ENCODE results near the gene FRMPD2.

FRMPD2 gene

GRCh38 chr10:48274636-48275035, at the start of gene FRMPD2:
Gene FRMPD2 (minus strand): TSS chr10:48274696. CDS start chr10:48274567, 129 bp downstream.
- DNase-seq = no peak

GRCh38 chr10:48322017-48322416, 47.5 kb upstream of the FRMPD2 start:
- DNase-seq = no peak

DNA sequence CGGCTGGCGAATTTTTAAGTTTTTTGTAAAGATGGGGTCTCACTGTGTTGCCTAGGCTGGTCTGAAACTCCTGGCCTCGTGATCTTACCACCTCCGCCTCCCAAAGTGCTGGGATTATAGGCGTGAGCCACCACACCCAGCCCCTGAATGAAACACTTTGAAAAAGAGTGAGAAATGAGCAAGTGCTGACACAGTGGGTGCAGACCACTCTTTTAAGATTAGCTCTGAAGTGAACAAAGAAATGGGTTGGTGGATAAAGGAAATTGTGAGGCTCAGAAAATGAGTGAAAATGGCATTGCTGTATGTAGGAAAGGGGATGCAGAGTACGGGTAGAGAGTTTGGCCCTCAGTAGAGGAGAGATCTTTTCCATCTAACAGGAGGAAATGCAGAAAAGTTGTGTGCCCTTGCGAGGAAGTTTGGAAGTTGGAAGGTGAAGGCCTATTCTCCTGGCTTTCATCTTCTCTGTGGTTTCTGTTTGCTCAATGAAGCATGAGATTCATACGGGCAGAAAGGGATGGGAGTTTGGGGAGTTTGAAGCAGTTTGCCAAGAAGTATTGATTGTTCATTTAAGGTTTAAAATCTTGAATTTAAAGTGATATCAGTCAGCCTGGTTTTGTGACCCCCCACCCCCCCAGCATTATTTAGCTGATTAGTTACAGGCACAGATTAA, 43.0 kb upstream of the FRMPD2 start:
- DNase-seq = no peak

GRCh38 chr10:48316236-48316635, 41.7 kb upstream of the FRMPD2 start:
- DNase-seq = no peak

- no peak for DNase-seq
These were observed 39.6 kb upstream of the FRMPD2 start for GRCh38 chr10:48314107-48314506.

DNA sequence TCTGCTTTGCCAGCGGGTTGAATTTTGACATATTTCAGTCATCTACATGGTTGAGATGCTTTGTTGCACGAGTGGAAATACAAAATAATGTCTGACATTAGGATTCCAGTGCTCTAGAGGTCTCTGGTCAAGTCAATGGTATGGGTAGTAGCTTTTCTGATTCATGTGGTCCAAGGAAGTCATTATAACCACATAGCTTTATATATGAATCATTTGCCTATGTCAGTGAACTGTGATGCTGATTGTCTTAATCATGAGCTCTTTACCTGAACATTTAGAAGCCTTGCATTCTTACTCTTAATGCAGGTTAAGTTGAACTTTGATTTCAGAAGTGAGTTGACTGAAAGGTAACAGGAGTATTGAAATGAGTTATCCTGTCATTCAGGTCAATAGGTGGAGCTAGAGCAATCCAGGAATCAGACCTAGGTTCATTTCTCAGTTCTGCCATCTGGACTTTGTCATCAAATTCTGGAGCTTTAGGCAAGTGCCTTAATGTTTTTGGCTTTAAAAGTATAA, 35.3 kb upstream of the FRMPD2 start:
- DNase-seq = no peak

DNA sequence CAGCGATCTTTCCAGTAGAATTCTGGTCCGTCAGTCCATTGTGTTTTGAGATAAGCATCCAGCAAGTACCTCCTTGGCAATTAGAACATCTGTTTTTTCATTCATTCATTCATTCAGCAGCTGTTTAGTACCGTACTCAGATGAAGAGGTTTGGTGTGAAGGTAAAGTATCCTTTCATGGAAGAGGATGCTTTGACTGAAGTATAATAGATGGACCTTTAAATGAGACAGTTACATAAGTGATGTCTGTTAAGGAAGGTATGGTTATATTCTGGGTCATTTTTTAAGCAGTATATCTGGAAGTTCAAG, 33.2 kb upstream of the FRMPD2 start:
- DNase-seq = no peak

DNA sequence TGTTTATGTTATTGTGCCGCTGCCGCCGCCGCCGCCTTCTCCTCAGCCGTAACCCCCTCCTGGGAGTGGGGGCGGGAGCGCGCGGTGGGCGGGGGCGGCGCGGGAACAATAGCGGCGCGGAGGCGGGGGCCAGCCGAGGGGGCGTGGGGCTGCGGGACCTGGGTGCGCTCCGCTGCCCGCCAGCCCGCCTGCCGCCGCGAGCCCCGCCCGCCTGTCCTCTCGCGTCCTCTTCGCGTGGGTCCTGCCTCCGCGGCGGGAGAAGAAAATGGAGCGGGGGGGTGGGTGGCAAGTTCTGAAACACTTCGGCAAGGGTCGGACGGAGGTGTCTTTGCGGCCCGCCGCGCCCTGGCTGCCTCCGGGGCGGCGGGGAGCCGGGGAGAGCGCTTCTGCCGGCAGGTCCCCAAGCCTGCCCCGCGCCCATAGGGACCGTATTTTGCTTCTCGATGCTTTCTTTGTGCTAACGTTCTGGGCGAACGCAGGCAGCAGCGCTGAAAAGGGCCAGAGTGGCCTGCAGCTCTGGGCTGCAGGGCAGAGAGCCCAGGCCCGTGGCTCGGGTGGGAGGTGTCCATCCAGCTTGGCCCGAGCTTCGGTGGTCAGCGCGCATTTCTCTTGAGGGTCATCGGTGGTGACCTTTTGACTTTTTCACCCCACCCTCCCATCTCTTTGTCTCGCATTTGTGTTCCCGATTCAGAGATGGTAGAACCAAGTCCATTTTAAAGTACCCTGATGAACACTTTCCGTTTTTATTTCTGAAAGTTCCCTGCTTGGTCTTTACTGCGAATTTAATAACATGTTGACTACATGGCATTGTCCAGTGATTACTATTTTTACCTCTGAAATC, 32.6 kb upstream of the FRMPD2 start:
- peak; percentile 77 for DNase-seq

DNA sequence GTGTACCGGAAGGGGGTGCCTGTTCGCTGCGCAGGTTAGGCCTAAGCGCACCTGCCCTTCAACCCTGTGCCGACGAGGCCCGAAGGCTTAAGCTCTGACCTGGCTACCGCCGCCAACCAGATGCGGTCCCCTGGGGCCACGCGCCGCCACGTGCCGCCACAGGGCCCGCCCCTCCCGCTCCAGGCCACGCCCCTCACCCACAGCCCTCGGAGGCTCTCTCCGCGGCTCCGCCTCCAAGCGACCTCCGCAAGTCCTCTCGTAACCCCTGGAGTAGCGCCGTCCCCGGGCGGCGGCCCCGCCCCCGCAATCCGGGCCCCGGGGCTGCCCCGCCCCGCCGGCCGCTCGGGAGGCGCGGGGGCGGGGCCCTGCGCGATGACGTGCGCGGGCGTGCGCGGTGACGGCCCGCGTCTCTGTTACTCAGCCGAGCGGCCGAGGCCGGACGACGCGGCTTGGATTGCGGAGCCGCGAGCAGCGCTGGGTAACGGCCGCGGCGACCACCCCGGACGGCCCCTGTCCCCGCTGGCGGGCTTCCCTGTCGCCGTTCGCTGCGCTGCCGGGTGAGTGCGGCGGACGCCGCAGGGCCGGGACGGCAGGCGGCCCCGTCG, 31.9 kb upstream of the FRMPD2 start, which contains the start of gene MAPK8:
MAPK8 (plus strand) TSS at position 413 of the 605 bp plus-strand sequence. CDS start 94,984 bp downstream, outside the sequence.
- DNase-seq = peak; percentile 97

- no peak for DNase-seq
These were observed 31.4 kb upstream of the FRMPD2 start for GRCh38 chr10:48305905-48306264.

- DNase-seq = no peak
These were observed 28.3 kb upstream of the FRMPD2 start for GRCh38 chr10:48302515-48303476.

- no peak for DNase-seq
These were observed 26.1 kb upstream of the FRMPD2 start for GRCh38 chr10:48300556-48300955.

- DNase-seq = no peak
These were observed 25.2 kb upstream of the FRMPD2 start for GRCh38 chr10:48299692-48300091.

DNA sequence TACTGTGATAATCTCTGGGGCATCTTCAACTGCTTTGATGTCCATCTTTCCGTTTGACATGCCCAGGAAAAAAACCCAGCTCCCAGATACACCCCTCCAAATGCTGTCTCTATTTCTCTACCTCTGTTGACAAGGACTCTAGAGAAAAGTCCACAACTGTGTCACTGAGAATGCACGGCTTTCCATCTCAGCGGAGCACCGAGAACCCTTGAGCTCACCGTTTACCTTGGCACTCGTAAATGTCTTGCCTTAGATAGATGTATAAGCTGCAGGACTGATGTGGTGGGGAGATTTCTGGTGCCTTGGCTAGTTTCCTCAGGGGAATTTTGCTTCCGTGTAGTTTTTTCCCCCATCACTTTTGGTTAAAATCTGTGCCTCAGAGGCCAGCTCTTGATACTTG, 24.6 kb upstream of the FRMPD2 start:
- no peak for DNase-seq

GRCh38 chr10:48296576-48297098, 22.1 kb upstream of the FRMPD2 start:
- no peak for DNase-seq

DNA sequence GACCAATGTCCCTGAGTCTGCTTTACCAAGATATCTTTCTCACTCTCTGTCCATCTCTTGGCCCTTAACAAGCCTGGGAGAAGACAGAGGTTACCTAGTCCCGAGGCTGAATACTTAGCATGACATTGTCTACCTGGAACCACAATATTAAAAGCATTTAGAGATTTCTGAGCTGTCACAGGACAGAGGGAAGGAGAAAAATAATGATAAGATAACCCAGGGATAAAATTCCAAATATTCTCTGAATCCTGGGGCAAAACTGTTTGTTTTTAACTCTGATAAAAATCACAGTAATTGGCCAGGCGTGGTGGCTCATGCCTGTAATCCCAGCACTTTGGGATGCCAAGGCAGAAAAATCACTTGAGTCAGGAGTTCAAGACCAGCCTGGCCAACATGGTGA, 19.9 kb upstream of the FRMPD2 start:
- no peak for DNase-seq

DNA sequence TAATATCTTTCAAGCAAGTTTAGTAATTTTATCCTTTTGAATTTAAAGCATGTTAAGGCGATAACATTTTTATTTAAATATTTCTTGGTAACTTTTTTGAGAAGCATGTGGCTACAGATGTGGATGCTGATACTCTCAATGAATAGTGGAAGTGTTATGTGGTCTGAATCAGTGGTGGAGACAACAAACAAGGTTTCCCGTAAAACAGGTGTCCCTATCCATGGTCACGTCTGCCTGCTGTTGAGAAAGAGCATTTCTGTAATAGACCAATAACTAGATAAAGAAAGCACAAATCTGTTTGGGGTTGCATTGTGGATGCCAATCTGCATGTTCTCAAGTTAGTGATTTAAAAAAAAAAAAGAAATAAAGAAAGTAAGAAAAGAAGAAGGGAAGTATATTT, 18.1 kb upstream of the FRMPD2 start:
- no peak for DNase-seq

DNA sequence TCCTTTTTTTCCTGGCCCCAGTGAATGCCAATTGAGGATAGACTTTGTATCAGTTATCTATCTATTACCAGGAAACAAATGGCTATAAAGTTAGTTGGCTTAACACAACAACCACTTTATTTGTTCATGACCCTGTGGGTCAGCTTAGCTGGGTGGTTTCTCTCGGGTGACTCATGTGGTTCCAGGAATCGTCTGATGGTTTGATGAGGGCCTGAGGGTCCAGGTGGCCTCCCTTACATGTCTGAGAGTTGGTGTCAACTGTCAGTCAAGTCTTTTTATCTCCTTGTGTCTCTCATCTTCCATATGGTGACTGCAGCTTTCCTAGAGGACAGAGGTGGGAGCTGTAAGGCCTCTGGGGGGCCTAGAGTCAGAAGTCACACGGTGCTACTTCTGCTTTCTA, 16.7 kb upstream of the FRMPD2 start:
- DNase-seq = no peak

DNA sequence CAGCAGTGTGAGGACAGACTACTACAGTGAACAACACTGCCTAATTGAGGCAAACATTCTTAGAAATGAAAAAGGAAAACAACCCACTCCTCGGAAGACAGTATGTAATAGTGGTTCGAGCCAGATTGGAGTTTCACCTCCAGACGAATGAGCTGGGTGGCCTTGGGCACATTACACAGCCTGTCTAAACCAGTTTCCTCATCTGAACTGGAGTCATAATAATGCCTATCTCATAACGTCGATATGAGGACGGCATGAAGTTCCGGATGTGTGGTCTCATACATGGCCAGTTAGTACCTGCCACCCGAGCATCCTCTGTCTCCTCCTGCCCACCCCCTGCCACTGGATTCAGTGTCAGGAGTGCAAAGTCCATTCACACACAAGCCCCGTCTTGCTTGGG, 15.8 kb upstream of the FRMPD2 start:
- DNase-seq = no peak

- peak; percentile 27 for DNase-seq
These were observed 15.2 kb upstream of the FRMPD2 start for GRCh38 chr10:48289501-48290238.

GRCh38 chr10:48288661-48289060, 14.2 kb upstream of the FRMPD2 start:
- no peak for DNase-seq

Measured in CD4-positive, alpha-beta T cell treated with Interleukin-15 for 1 hour (primary cell).